Measurements from ENCODE around the gene HAGHL.

Gene HAGHL

DNA sequence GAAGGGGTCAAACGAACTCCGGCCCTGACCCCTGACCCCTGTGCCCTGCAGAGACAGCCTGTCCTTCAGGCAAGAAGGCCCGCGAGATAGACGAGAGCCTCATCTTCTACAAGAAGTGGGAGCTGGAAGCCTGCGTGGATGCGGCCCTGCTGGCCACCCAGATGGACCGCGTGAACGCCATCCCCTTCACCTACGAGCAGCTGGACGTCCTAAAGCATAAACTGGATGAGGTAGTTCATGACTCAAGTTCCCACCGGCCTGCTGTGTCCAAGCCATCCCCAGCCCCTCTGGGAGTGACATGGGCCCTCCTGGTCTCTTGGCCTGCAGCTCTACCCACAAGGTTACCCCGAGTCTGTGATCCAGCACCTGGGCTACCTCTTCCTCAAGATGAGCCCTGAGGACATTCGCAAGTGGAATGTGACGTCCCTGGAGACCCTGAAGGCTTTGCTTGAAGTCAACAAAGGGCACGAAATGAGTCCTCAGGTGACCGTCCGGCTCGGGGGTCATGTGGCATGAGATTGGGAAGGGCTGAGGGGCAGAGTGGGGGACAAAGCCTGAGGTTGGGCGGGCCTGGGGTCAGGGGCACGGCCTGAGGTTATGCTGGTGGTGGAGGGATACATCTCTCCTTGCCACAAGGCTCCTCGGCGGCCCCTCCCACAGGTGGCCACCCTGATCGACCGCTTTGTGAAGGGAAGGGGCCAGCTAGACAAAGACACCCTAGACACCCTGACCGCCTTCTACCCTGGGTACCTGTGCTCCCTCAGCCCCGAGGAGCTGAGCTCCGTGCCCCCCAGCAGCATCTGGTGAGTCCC is 39.3 kb downstream of the HAGHL start:
- Histone ChIP-seq H3K36me3 (replicated peaks) (no peaks in the 10 kb centered on the region), H3K27ac (no peak overlapping the region), H3K4me3 (ENCODE audit: low read depth, low read length) (no peak overlapping the region), H3K27me3 (replicated peaks) (no peaks in the 10 kb centered on the region)
- TF ChIP-seq, protein P1, sequence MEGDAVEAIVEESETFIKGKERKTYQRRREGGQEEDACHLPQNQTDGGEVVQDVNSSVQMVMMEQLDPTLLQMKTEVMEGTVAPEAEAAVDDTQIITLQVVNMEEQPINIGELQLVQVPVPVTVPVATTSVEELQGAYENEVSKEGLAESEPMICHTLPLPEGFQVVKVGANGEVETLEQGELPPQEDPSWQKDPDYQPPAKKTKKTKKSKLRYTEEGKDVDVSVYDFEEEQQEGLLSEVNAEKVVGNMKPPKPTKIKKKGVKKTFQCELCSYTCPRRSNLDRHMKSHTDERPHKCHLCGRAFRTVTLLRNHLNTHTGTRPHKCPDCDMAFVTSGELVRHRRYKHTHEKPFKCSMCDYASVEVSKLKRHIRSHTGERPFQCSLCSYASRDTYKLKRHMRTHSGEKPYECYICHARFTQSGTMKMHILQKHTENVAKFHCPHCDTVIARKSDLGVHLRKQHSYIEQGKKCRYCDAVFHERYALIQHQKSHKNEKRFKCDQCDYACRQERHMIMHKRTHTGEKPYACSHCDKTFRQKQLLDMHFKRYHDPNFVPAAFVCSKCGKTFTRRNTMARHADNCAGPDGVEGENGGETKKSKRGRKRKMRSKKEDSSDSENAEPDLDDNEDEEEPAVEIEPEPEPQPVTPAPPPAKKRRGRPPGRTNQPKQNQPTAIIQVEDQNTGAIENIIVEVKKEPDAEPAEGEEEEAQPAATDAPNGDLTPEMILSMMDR (IDR thresholded peaks at IDR 0.05; ENCODE audit: low read depth, low read length, missing control alignments): no peak
- in situ Hi-C loops (cut with HindIII; ENCODE audit: low pct_ligation_motif_present, low sequenced_read_pairs): no loop called here
- DNase-seq: no peak

DNA sequence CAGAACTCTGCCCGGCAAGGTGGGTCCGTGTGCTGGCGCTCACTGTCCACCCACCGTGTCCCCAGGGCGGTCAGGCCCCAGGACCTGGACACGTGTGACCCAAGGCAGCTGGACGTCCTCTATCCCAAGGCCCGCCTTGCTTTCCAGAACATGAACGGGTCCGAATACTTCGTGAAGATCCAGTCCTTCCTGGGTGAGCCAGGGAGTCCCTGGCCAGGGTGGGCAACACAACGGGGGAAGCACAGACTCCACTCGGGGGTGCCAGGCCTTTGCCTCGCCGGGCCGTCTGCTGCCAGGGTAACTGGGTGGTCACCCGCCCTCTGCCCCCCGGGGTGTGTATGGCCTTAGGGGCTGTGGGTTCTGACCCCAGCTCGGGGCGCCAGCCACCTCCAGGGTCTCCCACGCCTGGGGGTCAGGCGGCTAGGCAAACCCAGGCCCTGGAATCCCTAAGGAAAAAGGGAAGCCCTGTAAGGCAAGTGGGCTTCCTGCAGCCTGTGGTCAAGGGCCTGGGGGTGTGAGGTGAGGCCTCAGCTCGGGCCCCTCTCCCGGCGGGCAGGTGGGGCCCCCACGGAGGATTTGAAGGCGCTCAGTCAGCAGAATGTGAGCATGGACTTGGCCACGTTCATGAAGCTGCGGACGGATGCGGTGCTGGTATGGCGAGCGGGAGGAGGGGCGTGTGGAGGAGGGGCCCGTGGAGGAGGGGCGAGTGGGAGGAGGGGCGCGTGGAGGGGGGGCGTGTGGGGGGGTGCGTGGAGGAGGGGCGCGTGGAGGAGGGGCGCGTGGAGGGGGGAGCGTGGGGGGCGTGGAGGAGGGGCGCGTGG is 40.1 kb downstream of the HAGHL start:
- Histone ChIP-seq H3K36me3 (replicated peaks) (no peaks in the 10 kb centered on the region), H3K4me3 (ENCODE audit: low read depth, low read length) (no peak overlapping the region), H3K27ac (no peak overlapping the region), H3K27me3 (replicated peaks) (no peaks in the 10 kb centered on the region)
- in situ Hi-C loops (cut with HindIII; ENCODE audit: low pct_ligation_motif_present, low sequenced_read_pairs): no loop called here
- TF ChIP-seq, protein P1 (IDR thresholded peaks at IDR 0.05; ENCODE audit: low read depth, low read length, missing control alignments): no peak
- DNase-seq: no peak

GRCh38 chr16:767743-768235 is 40.9 kb downstream of the HAGHL start:
- DNase-seq: no peak
- TF ChIP-seq, protein P1 (IDR thresholded peaks at IDR 0.05; ENCODE audit: low read depth, low read length, missing control alignments): no peak
- Histone ChIP-seq H3K4me3 (ENCODE audit: low read depth, low read length) (no peak overlapping the region), H3K27ac (no peak overlapping the region), H3K36me3 (replicated peaks) (no peaks in the 10 kb centered on the region), H3K27me3 (replicated peaks) (no peaks in the 10 kb centered on the region)
- in situ Hi-C loops (cut with HindIII; ENCODE audit: low pct_ligation_motif_present, low sequenced_read_pairs): no loop called here

- H3K36me3 ChIP-seq (replicated peaks): no peaks in the 10 kb centered on the region
- TF ChIP-seq, protein P1 (IDR thresholded peaks at IDR 0.05; ENCODE audit: low read depth, low read length, missing control alignments): no peak
- no peak overlapping the region for H3K27ac ChIP-seq
- in situ Hi-C loops (cut with HindIII; ENCODE audit: low pct_ligation_motif_present, low sequenced_read_pairs): no loop called here
- no peak overlapping the region for H3K4me3 ChIP-seq (ENCODE audit: low read depth, low read length)
- DNase-seq: no peak
- H3K27me3 ChIP-seq (replicated peaks): no peaks in the 10 kb centered on the region
These were observed 41.5 kb downstream of the HAGHL start for GRCh38 chr16:768428-768827.

DNA sequence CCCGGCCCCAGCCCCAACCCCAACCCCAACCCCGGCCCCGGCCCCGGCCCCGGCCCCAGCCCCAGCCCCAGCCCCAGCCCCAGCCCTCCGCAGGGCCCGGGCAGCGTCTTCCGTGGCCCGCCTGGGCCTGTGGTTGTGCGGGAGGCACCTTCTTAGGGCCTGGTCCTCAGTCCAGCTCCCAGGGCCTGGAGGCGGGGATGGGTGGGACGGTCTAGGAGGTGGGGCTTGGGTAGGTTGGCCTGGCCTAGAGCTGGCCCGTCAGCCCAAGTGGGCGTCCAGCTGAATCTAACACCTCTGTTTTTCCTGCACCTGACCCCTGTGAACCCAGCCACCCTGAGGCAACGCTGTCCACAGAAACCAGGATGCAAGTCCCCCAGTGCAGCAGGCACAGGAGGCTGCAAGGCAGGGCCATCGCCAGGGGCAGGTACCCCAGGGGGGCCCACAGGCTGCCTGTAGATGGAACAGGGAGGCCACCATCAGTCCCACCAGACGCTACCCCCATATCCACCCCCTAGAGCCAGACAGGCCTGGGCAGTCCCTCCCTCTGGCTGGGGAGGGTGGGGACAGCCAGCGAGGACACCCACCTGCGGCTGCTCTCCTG is 42.4 kb downstream of the HAGHL start:
- no peak for DNase-seq
- Histone ChIP-seq H3K27ac (no peak overlapping the region), H3K36me3 (replicated peaks) (no peaks in the 10 kb centered on the region), H3K4me3 (ENCODE audit: low read depth, low read length) (no peak overlapping the region), H3K27me3 (replicated peaks) (no peaks in the 10 kb centered on the region)
- in situ Hi-C loops (cut with HindIII; ENCODE audit: low pct_ligation_motif_present, low sequenced_read_pairs): no loop called here
- TF ChIP-seq, protein P1 (IDR thresholded peaks at IDR 0.05; ENCODE audit: low read depth, low read length, missing control alignments): no peak

Measured in brain microvascular endothelial cell (primary cell).